Chondrocyte (in vitro differentiated cells): ENCODE results near the gene SH2D1A. TPM values are rescaled to one million over a fixed set of nuclear protein-coding genes. Genes with fewer than 3 reads are reported as not detected.

ENCODE experiments used
- DNase-seq: peaks from one replicate; pipeline ENCODE4 v3.0.0; 2021; ENCODE audit warnings: mixed read lengths, low spot score
- H3K27ac Mint-ChIP-seq: one replicate; pipeline ENCODE4 v1.8.0; 2021; ENCODE audit warnings: mild to moderate bottlenecking, moderate library complexity, mixed read lengths; ENCODE audit not compliant: unreplicated experiment
- H3K27me3 Mint-ChIP-seq: 2 replicates; pipeline ENCODE4 v1.8.0; 2021; ENCODE audit warnings: low read depth, mixed read lengths
- H3K36me3 Mint-ChIP-seq: 2 replicates; pipeline ENCODE4 v1.8.0; 2021; ENCODE audit warnings: low read depth, mixed read lengths
- H3K4me1 Mint-ChIP-seq: 2 replicates; pipeline ENCODE4 v1.8.0; 2021; ENCODE audit warnings: low read depth, mild to moderate bottlenecking, mixed read lengths
- H3K4me3 Mint-ChIP-seq: one replicate; pipeline ENCODE4 v1.8.0; 2021; ENCODE audit warnings: mild to moderate bottlenecking, moderate library complexity, mixed read lengths; ENCODE audit not compliant: unreplicated experiment
- H3K9me3 Mint-ChIP-seq: 2 replicates; pipeline ENCODE4 v1.8.0; 2021; ENCODE audit warnings: low read depth, mixed read lengths
- CTCF ChIP-seq: fragments of 200-600 bp; sonication (generic); IDR thresholded peaks from 2 replicates; pipeline ENCODE4 v1.5.0; 2021; ENCODE audit warnings: antibody characterized with exemption, mild to moderate bottlenecking, moderate library complexity
- total RNA-seq: library from RNA; stranded (reverse); gene quantifications from 3 replicates; pipeline ENCODE4 v1.2.1, GENCODE V29; 2021

The SH2D1A gene
- total RNA-seq, 1 donor from 2014 or later, result not detected

- Mint-ChIP-seq H3K27me3 (peaks cover 17% of the 10 kb centered on the region), H3K36me3 (no peaks in the 10 kb centered on the region), H3K4me1 (no peaks in the 10 kb centered on the region), H3K27ac (no peak overlapping the region), H3K4me3 (no peak overlapping the region), H3K9me3 (no peaks in the 10 kb centered on the region)
- no peak for TF ChIP-seq CTCF
- no peak for DNase-seq
These were observed 46.4 kb downstream of the SH2D1A start for GRCh38 chrX:124392794-124393193.

GRCh38 chrX:124393238-124393637 is 46.9 kb downstream of the SH2D1A start:
- Mint-ChIP-seq H3K4me1 (no peaks in the 10 kb centered on the region), H3K36me3 (no peaks in the 10 kb centered on the region), H3K27me3 (peaks cover 14% of the 10 kb centered on the region), H3K9me3 (no peaks in the 10 kb centered on the region), H3K27ac (no peak overlapping the region), H3K4me3 (no peak overlapping the region)
- no peak for TF ChIP-seq CTCF
- no peak for DNase-seq

GRCh38 chrX:124393659-124394058 is 47.3 kb downstream of the SH2D1A start:
- peaks cover 14% of the 10 kb centered on the region for H3K27me3 Mint-ChIP-seq
- DNase-seq, result no peak
- no peak overlapping the region for H3K27ac Mint-ChIP-seq
- H3K4me3 Mint-ChIP-seq, result no peak overlapping the region
- H3K36me3 Mint-ChIP-seq, result no peaks in the 10 kb centered on the region
- no peaks in the 10 kb centered on the region for H3K4me1 Mint-ChIP-seq
- H3K9me3 Mint-ChIP-seq, result no peaks in the 10 kb centered on the region
- TF ChIP-seq CTCF, result no peak

- Mint-ChIP-seq H3K36me3 (no peaks in the 10 kb centered on the region), H3K27ac (no peak overlapping the region), H3K27me3 (peaks cover 11% of the 10 kb centered on the region), H3K4me1 (no peaks in the 10 kb centered on the region), H3K9me3 (no peaks in the 10 kb centered on the region), H3K4me3 (no peak overlapping the region)
- no peak for TF ChIP-seq CTCF
- no peak for DNase-seq
These were observed 49.0 kb downstream of the SH2D1A start for GRCh38 chrX:124395145-124395880.

- TF ChIP-seq CTCF, result no peak
These were observed 55.3 kb downstream of the SH2D1A start for GRCh38 chrX:124401696-124402095.

More at GRCh38 chrX:124401696-124402095, 55.3 kb downstream of the SH2D1A start:
- H3K4me3 Mint-ChIP-seq, result no peak overlapping the region
- no peak for DNase-seq
- H3K36me3 Mint-ChIP-seq, result no peaks in the 10 kb centered on the region
- H3K27ac Mint-ChIP-seq, result no peak overlapping the region
- peaks cover 4% of the 10 kb centered on the region for H3K27me3 Mint-ChIP-seq
- peaks cover 5% of the 10 kb centered on the region for H3K4me1 Mint-ChIP-seq
- no peaks in the 10 kb centered on the region for H3K9me3 Mint-ChIP-seq
